Measurements from ENCODE around the gene CMSS1.

The CMSS1 gene

GRCh38 chr3:99984668-99985067, 167.0 kb downstream of the CMSS1 start:
- no peak for DNase-seq

- DNase-seq: no peak
Observed at GRCh38 chr3:99990179-99990578, 172.5 kb downstream of the CMSS1 start.

GRCh38 chr3:99997293-99997692, 179.6 kb downstream of the CMSS1 start:
- DNase-seq: no peak

- no peak for DNase-seq
Observed at GRCh38 chr3:99999536-99999935, 181.9 kb downstream of the CMSS1 start.

- DNase-seq: no peak
Observed at GRCh38 chr3:100001083-100001482, 183.4 kb downstream of the CMSS1 start.

DNA sequence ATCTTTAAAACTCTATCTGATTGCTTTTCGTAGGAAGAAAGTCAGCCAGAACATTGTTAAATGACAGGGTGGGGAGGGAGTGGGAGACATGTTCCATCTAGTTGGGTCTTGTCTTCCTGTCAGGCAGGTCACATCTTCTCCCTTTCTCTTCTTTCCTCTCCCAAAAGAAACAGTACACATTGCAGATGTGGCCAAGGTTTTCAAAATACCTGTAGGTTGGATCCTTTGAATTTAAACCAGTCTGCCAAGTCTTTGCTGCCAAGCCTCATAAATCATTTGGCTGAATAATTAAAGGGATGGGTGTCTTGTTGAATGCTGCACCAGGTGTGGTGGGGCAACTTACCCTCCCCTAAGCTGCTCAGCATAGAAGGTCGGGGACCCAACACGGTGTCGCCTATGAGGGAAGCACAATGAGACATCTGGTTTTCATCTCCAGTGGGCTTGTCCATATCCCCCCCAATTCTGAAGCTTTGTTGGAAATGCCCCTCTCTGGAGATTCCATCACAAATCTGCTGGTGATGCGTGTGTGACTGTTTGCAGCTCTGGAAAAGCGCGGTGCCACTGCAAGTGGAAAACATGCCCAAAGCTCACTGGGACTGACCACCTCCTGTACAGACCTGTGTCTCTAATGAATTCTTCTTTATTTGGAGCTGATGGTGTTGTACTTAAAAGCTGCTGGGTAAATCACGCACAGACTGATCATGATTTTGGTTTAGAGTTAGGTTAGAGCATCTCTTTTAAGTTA, 184.0 kb downstream of the CMSS1 start:
- no peak for DNase-seq

DNA sequence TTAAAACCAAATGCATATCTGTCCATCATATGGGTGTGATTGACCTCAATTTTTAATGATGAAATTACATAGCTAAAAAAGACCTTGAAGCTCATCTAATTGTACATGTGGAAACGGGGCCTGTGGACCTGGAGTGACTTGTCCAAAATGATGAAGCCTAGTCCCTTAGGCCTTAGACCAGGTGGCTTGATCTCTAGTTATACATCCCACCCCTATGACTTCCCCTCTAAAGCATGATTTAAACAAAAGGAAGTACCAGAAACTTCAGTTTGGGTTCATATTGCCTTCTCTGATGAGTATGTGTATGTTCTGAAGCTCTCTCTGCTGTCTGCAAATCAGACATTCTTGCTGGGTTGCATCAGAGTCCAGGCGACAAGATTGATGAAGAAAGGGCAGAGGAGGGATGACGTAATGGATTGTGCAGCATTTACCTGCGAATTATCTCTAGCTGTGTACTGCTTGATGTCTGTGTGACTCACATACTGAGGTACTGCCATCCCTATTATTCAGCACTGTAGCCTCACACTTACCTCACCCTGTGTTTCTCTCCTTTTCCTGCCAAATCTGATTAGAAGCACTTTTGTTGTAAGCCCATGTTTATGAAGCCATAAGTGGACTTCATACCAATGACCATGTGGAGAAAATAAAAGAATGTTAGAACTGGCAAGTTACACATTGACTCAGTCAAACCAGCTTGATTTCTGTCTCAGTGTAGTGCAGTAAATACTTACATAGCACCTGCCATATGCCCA, 185.1 kb downstream of the CMSS1 start:
- peak in 1 of 51 donors; percentile 22 for DNase-seq

DNA sequence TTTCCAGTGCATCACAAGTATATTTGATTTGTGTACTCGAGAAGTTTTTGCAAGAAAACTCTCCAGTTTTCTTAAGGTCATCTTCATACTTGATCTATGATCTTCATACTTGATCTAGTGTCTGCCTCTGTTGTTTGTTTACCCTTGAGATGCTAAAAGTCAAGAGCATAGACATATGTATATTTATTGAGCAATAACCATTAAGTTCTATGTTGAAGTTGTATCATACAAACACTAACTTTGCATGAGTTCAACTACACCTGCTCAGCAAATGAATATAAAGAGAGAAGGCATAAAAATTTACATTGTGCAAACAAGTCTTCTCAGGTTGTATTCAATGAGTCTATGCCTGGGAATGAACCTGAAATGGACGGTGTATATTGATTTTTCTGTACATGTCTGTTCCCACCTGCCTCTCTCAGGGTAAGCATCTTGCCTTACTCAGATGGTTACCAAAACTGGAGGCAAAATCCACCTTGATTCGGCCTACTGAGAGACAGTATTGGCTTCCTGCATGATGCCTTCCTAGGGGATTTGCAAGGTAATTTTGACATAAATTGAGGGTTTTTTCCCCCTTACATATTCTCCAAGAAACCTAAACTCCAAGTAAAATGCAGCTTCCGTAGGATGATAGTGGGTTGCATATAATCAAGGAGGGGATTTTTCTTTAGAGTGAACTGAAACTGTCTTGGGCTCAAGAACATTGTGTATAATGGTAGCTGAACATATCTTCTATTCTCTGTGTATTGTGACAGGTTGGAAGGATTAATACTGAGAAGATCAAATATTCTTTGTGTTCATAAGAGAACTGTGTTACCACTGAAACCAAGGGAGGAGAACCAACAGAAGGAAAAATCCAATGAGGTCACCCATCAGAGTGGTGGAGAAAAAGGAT, 186.2 kb downstream of the CMSS1 start:
- DNase-seq: no peak

GRCh38 chr3:100004931-100005330, 187.3 kb downstream of the CMSS1 start:
- DNase-seq: no peak

DNA sequence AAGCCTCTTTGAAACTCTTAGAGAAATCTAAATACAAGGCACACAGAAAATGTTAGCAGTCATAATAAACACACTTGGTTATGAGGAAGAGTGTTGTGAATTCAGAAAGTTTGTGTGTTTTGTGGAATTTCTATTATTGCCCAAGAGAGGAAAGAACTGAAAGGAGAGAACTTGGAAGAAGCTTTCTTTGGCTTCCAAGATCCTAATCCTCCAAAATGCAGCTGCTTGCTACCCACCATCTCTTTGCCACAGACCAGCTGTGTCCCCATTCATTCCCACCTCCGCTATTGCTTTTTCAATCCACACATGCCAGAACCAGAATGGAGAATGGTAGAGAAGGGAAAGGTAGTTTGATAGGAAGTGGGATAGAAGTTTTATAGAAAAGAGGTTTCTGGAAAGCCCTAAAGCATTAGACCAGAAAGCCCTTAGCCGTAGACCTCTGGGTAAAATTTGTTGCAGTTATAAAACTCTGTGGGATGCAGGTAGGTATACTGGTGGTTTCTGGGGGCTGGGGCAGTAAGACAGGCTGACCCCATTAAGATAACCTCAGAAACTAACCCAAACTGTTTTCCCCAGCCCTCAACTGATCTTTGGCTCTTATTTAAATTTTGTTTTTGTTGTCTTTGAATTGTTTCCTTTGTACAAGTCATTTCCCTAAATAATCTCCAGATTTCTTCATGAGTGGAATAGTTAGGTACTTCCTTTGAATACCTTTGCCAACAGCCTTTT, 188.2 kb downstream of the CMSS1 start:
- no peak for DNase-seq

DNA sequence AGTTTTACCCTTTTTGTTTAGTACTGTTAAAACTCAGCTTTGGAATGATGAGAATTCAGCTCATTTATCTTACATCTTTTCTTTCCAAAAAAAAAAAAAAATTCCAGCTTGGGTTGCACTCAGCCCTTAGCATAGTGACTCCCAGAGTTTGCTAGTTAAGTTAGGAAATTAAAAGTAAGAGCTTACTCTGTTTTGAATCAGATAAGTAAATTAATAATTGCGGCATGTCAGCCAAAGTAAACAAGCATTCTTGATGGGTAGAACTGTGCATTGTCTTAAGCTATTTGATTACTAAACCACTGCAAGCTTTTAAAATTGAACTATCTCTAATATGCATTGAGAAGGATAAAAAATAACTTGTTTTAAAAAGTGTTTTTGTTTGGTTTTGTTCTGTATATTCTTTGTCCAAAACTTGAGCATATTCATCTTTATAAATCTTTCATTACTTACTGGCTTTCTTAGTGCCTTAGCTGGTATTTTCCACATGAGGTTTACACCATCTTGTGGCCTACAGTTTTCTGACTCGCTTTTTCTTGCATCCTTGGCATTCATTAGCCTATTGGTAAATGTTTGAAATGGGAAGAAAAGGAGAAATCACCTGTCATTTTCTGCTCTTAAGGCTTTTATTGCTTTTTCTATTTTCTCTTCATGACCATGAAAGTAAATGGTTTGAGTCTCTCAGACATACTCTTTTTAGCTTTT, 189.1 kb downstream of the CMSS1 start:
- no peak for DNase-seq

GRCh38 chr3:100007313-100007712, 189.7 kb downstream of the CMSS1 start:
- DNase-seq: no peak

DNA sequence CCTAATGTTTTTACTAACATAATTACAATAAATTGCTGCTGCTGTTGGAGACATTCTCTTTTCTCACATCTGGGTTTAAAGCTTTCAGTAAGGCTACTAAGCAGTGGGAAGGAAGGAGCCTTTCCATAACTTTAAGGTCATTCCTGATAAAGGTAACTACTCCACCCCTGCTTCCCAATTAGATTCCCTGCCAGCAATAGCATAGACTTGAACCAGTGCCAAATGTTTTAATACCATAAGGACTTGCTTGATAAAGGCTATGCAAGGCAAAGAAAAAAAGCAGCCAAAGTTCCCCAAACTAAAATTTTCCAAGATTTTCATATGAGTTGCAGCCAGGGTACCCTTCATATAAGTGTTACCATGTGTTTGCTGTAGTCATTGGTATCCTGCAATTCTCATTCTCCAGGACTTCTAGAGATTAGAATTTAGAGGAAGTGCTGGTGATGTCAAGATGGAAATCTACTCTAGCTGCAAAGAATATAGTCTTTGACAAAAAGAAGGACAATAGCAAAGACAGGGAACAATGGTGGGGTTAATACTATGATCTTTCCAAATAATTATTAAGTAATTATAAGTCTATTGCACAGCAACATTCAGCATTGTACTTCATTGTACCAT, 190.5 kb downstream of the CMSS1 start:
- no peak for DNase-seq

- no peak for DNase-seq
Observed at GRCh38 chr3:100009276-100010086, 191.8 kb downstream of the CMSS1 start.

GRCh38 chr3:100010087-100010417, 192.4 kb downstream of the CMSS1 start:
- DNase-seq: no peak

DNA sequence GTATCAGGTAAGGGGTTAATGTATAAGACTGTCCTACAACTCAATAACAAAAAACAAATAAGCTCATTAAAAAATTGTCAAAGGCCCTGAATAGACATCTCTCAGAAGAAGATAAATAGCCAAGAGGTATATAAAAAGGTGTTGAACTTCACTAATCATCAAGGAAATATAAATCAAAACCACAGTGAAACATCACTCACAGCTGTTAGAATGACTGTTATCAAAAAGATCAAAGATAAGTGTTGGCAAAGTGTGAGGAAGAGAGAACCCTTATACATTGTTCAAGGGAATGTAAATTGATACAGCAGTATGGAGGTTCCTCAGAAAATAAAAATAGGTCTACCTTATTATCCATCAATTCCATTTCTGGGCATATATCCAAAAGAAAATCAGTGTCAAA, 201.1 kb downstream of the CMSS1 start:
- DNase-seq: no peak

GRCh38 chr3:100019719-100020118, 202.1 kb downstream of the CMSS1 start:
- DNase-seq: no peak

- DNase-seq: no peak
Observed at GRCh38 chr3:100020876-100021644, 203.4 kb downstream of the CMSS1 start.

DNA sequence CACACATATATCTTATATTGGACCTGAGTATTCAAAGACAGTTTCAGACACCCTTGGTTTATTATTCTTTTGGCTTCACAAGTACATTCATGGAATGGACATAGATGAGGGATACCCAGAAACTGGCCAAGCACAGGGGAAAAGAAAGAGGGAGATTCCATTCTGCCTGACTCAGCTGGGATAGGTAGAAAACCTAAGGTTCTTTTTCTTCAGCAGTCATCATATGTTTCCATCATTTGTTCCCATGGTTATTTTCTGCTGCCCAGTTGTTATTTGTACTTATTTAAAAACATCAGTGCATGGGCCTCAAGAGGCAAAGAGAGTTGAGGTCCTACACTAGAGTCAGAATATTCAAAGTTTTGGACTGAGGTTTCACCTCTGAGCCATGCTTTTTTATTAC, 204.8 kb downstream of the CMSS1 start:
- no peak for DNase-seq
